NAMALWA (cell line): ENCODE results near the gene MPRIP.

Source experiments
- DNase-seq: peaks from one replicate; pipeline ENCODE4 v3.0.0-alpha.2; 2015; ENCODE audit warnings: low spot score

The MPRIP gene

GRCh38 chr17:17237026-17237799 is 195.0 kb downstream of the MPRIP start, which contains the start of gene FLCN:
Gene FLCN (minus strand): TSS chr17:17237168. CDS start chr17:17228137, 9,031 bp downstream.
- DNase-seq = peak; percentile 75

GRCh38 chr17:17239832-17240231 is 197.6 kb downstream of the MPRIP start:
- DNase-seq = no peak

- DNase-seq = no peak
Measured at GRCh38 chr17:17241656-17242055, 199.4 kb downstream of the MPRIP start.

DNA sequence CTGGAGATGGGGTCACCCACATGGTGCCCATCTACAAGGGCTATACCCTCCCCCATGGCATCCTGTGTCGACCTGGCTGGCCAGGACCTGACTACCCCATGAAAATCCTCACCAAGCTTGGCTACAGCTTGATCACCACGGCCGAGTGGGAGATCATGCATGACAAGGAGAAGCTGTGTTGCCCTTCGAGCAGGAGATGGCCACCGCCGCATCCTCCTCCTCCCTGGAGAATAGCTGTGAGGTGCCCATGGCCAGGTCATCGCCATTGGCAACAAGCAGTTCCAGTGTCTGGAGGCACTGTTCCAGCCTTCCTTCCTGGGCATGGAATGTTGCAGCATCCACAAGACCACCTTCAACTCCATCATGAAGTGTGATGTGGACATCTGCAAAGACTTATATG is 200.0 kb downstream of the MPRIP start:
- no peak for DNase-seq
